GM06990 (cell line): ENCODE measurements around the gene PKIB.

Source experiments
- DNase-seq: peaks from one replicate; pipeline ENCODE4 v3.0.0-alpha.2; 2011; ENCODE audit not compliant: insufficient read length; ENCODE audit errors: extremely low read depth
- H3K27me3 ChIP-seq: replicated peaks from 2 replicates; pipeline ENCODE4 v1.6.0; 2011; ENCODE audit warnings: low read length; ENCODE audit not compliant: control insufficient read depth, insufficient read depth
- H3K36me3 ChIP-seq: 2 replicates; pipeline ENCODE4 v1.5.1; 2011; ENCODE audit warnings: low read length; ENCODE audit not compliant: control insufficient read depth, insufficient read depth
- H3K4me3 ChIP-seq: replicated peaks from 2 replicates; pipeline ENCODE4 v1.5.1; 2011; ENCODE audit warnings: low read depth, mild to moderate bottlenecking, control low read depth, low read length
- TF ChIP-seq, protein P1 (sequence below): IDR thresholded peaks from 2 replicates; pipeline ENCODE4 v1.5.1; 2011; ENCODE audit warnings: low read length, control low read depth, mild to moderate bottlenecking, inconsistent platforms; ENCODE audit not compliant: insufficient read depth, poor library complexity, severe bottlenecking

Gene PKIB

GRCh38 chr6:122753000-122753687, 142.9 kb downstream of the PKIB start:
- no peak for DNase-seq
- Histone ChIP-seq H3K36me3 (no peaks in the 10 kb centered on the region), H3K4me3 (0 out of 2 replicates have a peak overlapping the region, but pooled peaks have one; percentile 22), H3K27me3 (no peaks in the 10 kb centered on the region)
- TF ChIP-seq, protein P1, sequence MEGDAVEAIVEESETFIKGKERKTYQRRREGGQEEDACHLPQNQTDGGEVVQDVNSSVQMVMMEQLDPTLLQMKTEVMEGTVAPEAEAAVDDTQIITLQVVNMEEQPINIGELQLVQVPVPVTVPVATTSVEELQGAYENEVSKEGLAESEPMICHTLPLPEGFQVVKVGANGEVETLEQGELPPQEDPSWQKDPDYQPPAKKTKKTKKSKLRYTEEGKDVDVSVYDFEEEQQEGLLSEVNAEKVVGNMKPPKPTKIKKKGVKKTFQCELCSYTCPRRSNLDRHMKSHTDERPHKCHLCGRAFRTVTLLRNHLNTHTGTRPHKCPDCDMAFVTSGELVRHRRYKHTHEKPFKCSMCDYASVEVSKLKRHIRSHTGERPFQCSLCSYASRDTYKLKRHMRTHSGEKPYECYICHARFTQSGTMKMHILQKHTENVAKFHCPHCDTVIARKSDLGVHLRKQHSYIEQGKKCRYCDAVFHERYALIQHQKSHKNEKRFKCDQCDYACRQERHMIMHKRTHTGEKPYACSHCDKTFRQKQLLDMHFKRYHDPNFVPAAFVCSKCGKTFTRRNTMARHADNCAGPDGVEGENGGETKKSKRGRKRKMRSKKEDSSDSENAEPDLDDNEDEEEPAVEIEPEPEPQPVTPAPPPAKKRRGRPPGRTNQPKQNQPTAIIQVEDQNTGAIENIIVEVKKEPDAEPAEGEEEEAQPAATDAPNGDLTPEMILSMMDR: no peak

DNA sequence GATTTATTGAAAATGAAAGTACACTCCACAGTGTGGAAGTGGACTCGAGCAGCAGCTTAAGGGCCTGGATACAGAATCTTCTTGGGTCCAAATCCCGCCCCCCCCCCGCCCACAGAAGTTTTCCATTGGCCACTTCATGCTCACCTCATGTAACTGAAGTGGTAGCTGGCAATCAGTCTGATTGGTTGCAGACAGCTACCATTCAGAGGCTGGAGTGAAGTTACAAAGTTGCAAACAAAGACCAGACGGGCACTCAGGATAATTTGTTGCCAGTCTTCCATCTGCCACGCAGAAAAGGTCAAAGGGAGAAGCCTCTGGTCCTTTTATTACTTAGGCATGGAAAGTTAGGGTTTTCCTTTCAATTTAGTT, 143.5 kb downstream of the PKIB start:
- no peak overlapping the region for H3K4me3 ChIP-seq
- no peaks in the 10 kb centered on the region for H3K27me3 ChIP-seq
- TF ChIP-seq, protein P1: no peak
- DNase-seq: no peak
- H3K36me3 ChIP-seq: no peaks in the 10 kb centered on the region

DNA sequence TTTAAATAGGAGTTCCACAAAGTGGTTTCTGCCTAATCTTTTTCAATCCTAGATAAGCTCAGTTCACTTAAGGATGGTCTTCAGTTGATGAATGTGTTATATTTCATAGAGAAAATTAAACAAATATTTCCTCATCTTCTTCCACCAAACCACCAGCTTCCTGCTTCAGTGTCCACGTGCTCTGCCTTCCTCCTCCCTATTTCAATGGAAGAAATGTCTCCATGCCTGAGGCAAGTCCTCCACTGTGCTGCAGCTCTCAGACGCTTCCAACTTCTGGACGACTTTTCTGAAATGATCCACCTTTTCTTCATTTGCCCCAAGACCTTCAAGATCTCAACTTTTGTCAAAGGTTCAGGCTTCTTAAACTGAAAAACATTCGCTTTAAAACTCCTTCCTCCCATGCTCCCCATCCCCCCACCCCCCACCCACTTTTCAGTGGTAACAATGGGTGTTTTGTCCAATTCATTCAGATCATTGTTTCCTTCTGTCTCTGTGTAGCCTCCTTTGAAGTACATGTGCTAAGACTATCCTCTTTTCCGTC, 144.1 kb downstream of the PKIB start:
- no peak overlapping the region for H3K4me3 ChIP-seq
- H3K36me3 ChIP-seq: no peaks in the 10 kb centered on the region
- TF ChIP-seq, protein P1: no peak
- no peaks in the 10 kb centered on the region for H3K27me3 ChIP-seq
- no peak for DNase-seq

- Histone ChIP-seq H3K27me3 (no peaks in the 10 kb centered on the region), H3K36me3 (no peaks in the 10 kb centered on the region), H3K4me3 (no peak overlapping the region)
- DNase-seq: no peak
- TF ChIP-seq, protein P1: no peak
Measured at GRCh38 chr6:122755901-122756300, 145.7 kb downstream of the PKIB start.

- TF ChIP-seq, protein P1: no peak
- DNase-seq: no peak
- Histone ChIP-seq H3K4me3 (no peak overlapping the region), H3K27me3 (no peaks in the 10 kb centered on the region), H3K36me3 (no peaks in the 10 kb centered on the region)
Measured at GRCh38 chr6:122758927-122759334, 148.7 kb downstream of the PKIB start.
